Adrenal gland (tissue), 5 donors: ENCODE results near the gene NHERF1.

Experiments
- POLR2A ChIP-seq, 2 donors: fragments of 450-650 bp; IDR thresholded peaks; one replicate each; pipeline ENCODE4 v1.6.1; 2017; ENCODE audit warnings: antibody characterized with exemption in 2 of 2, mild to moderate bottlenecking in 2 of 2, moderate library complexity in 1 of 2
- TF ChIP-seq, protein P1 (sequence below), 6 experiments: fragments of 450-650 bp in 4 of 6; fragments of 200-600 bp in 2 of 6; sonication (generic) in 1 of 6; IDR thresholded peaks; 1 replicate in 5 of 6; 2 replicates in 1 of 6; pipeline versions ENCODE4 v1.5.1 to v1.8.0; 2016 to 2021; ENCODE audit warnings: antibody characterized with exemption in 6 of 6, mild to moderate bottlenecking in 2 of 6, moderate library complexity in 1 of 6
- donor health status: DM: no; HTN: no; CAD: no.

DNA sequence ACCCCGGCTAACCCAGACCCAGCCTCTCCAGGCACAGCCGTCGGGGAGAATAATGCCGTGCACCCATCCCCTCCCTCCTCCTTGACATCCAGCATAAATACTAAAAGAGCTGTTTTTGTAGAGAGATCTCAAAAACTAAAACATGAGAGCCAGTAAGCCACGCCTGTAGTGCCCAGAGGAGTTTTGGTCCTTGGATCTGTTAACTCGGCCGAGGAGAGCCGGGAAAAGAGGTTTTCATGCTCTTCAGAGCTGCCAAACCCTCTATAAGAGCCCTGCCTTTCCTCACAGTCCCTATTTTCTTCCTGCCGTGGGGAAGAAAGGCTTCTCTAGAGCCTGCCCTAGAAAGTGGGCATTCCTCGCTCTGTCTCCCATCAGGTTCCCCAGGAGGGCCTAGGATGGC, 57.9 kb downstream of the NHERF1 start:
- no peak for TF ChIP-seq POLR2A (IDR thresholded peaks at IDR 0.05)
- TF ChIP-seq, protein P1, sequence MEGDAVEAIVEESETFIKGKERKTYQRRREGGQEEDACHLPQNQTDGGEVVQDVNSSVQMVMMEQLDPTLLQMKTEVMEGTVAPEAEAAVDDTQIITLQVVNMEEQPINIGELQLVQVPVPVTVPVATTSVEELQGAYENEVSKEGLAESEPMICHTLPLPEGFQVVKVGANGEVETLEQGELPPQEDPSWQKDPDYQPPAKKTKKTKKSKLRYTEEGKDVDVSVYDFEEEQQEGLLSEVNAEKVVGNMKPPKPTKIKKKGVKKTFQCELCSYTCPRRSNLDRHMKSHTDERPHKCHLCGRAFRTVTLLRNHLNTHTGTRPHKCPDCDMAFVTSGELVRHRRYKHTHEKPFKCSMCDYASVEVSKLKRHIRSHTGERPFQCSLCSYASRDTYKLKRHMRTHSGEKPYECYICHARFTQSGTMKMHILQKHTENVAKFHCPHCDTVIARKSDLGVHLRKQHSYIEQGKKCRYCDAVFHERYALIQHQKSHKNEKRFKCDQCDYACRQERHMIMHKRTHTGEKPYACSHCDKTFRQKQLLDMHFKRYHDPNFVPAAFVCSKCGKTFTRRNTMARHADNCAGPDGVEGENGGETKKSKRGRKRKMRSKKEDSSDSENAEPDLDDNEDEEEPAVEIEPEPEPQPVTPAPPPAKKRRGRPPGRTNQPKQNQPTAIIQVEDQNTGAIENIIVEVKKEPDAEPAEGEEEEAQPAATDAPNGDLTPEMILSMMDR (IDR thresholded peaks at IDR 0.05), result no peak
